ENCODE data around the gene HNRNPA2B1. TPM values are rescaled to one million over a fixed set of nuclear protein-coding genes. Genes with fewer than 3 reads are reported as not detected.
"Not testable (repeated sequence)": the region's sequence is repeated elsewhere in the genome, so short reads cannot be mapped to it uniquely, and the experiment has no call there.

Gene HNRNPA2B1
- total RNA-seq, 1 experiment from 2014 or later: 1,137 TPM

GRCh38 chr7:26185131-26185843 lies 15.3 kb downstream of the HNRNPA2B1 start:
- H3K23me2 ChIP-seq (ENCODE audit: insufficient read length, low read depth, low read length, poor library complexity, severe bottlenecking): no peaks in the 10 kb centered on the region
- no peak overlapping the region for H4K8ac ChIP-seq (replicated peaks; ENCODE audit: insufficient read length, low read depth, low read length)
- no peak for TF ChIP-seq CTCF (conservative IDR thresholded peaks at IDR 0.05)
- no peak overlapping the region for H2BK20ac ChIP-seq (ENCODE audit: low read depth, low read length, poor library complexity, severe bottlenecking)
- no peak for DNase-seq
- no peak overlapping the region for H3K23ac ChIP-seq (ENCODE audit: insufficient read length, low read depth, low read length)
- no peak overlapping the region for H3K4me2 ChIP-seq (ENCODE audit: insufficient read depth, insufficient read length, low read length)
- H3T11ph ChIP-seq (ENCODE audit: low read length): no peak overlapping the region
- Mint-ChIP-seq H3K4me3 (no peak overlapping the region), H3K36me3 (ENCODE audit: insufficient read depth in 1 of 3, low read depth in 3 of 3) (peaks cover 22 to 56% (median 25%) of the 10 kb centered on the region in 3 experiments; a peak in 6 of 7 replicates), H3K4me1 (peaks cover 17 to 19% of the 10 kb centered on the region in 2 experiments; a peak in 3 of 4 replicates), H3K9me3 (no peaks in the 10 kb centered on the region), H3K27me3 (ENCODE audit: low read depth) (no peaks in the 10 kb centered on the region; the same call in 1 of the 2 replicates), H3K27ac (peak overlapping the region in 2 of 3 experiments; percentile 17 to 93; a peak in 4 of 7 replicates)
- no peak overlapping the region for H2BK5ac ChIP-seq (ENCODE audit: insufficient read length, low read length)
- no peaks in the 10 kb centered on the region for H4K20me1 ChIP-seq (ENCODE audit: control insufficient read depth, insufficient read depth, insufficient read length)
- H2AFZ ChIP-seq (ENCODE audit: low read length): no peak overlapping the region
- H2BK12ac ChIP-seq (ENCODE audit: insufficient read length, low read depth, low read length): no peak overlapping the region
- no peak overlapping the region for H2BK120ac ChIP-seq (ENCODE audit: low read depth, low read length, poor library complexity, severe bottlenecking)
- no peaks in the 10 kb centered on the region for H3K4me1 ChIP-seq (ENCODE audit: insufficient read depth, low read length)
- no CpG with 5 or more reads among the region's 10 CpGs for whole genome bisulfite sequencing (ENCODE audit: extremely low coverage, insufficient read length, low lambda C conversion rate)
- no peak overlapping the region for H3K4ac ChIP-seq (ENCODE audit: low read depth, low read length)
- no peak overlapping the region for H3K18ac ChIP-seq (ENCODE audit: insufficient read length, low read depth, low read length)
- H3K56ac ChIP-seq (ENCODE audit: insufficient read length, low read depth, low read length): no peak overlapping the region
- no peak overlapping the region for H3K27ac ChIP-seq (ENCODE audit: insufficient read length, low read depth, low read length)
- H3K79me1 ChIP-seq (ENCODE audit: insufficient read depth, low read depth, low read length, poor library complexity, severe bottlenecking): no peaks in the 10 kb centered on the region
- no peaks in the 10 kb centered on the region for H3K9me3 ChIP-seq (ENCODE audit: control insufficient read depth, low read depth, low read length)
- no peaks in the 10 kb centered on the region for H3K27me3 ChIP-seq (ENCODE audit: insufficient read depth, low read length)
- no peak overlapping the region for H4K5ac ChIP-seq (ENCODE audit: insufficient read length, low read depth, low read length)
- no peak overlapping the region for H2AK5ac ChIP-seq (ENCODE audit: insufficient read length, low read length)
- no peak overlapping the region for H3K14ac ChIP-seq (ENCODE audit: insufficient read depth, low read length)
- H3K9ac ChIP-seq (ENCODE audit: extremely low read depth, insufficient read length, low read length): no peak overlapping the region
- H3K79me2 ChIP-seq (ENCODE audit: insufficient read depth, low read length): no peaks in the 10 kb centered on the region
- H4K91ac ChIP-seq (ENCODE audit: insufficient read length, low read depth, low read length): no peak overlapping the region
- no peak overlapping the region for H2BK15ac ChIP-seq (ENCODE audit: low read depth, low read length)

GRCh38 chr7:26184281-26185101 lies 16.1 kb downstream of the HNRNPA2B1 start:
- not testable (repeated sequence) for H3K27me3 Mint-ChIP-seq (ENCODE audit: low read depth); H3K9ac ChIP-seq (ENCODE audit: extremely low read depth, insufficient read length, low read length); H3K4ac ChIP-seq (ENCODE audit: low read depth, low read length); H2BK120ac ChIP-seq (ENCODE audit: low read depth, low read length, poor library complexity, severe bottlenecking); H4K5ac ChIP-seq (ENCODE audit: insufficient read length, low read depth, low read length); H2BK15ac ChIP-seq (ENCODE audit: low read depth, low read length); H3K9me3 Mint-ChIP-seq; H2BK5ac ChIP-seq (ENCODE audit: insufficient read length, low read length); H3K23ac ChIP-seq (ENCODE audit: insufficient read length, low read depth, low read length); H4K20me1 ChIP-seq (ENCODE audit: control insufficient read depth, insufficient read depth, insufficient read length); H3K79me2 ChIP-seq (ENCODE audit: insufficient read depth, low read length); H4K91ac ChIP-seq (ENCODE audit: insufficient read length, low read depth, low read length); DNase-seq; H3K27ac ChIP-seq (ENCODE audit: insufficient read length, low read depth, low read length); H3K4me1 ChIP-seq (ENCODE audit: insufficient read depth, low read length); H3K56ac ChIP-seq (ENCODE audit: insufficient read length, low read depth, low read length); H3K4me3 Mint-ChIP-seq; H2AK5ac ChIP-seq (ENCODE audit: insufficient read length, low read length); H3K27me3 ChIP-seq (ENCODE audit: insufficient read depth, low read length); H3K79me1 ChIP-seq (ENCODE audit: insufficient read depth, low read depth, low read length, poor library complexity, severe bottlenecking); H3K23me2 ChIP-seq (ENCODE audit: insufficient read length, low read depth, low read length, poor library complexity, severe bottlenecking); H3K4me2 ChIP-seq (ENCODE audit: insufficient read depth, insufficient read length, low read length); H2BK20ac ChIP-seq (ENCODE audit: low read depth, low read length, poor library complexity, severe bottlenecking); H2AFZ ChIP-seq (ENCODE audit: low read length); H3K9me3 ChIP-seq (ENCODE audit: control insufficient read depth, low read depth, low read length); H3K14ac ChIP-seq (ENCODE audit: insufficient read depth, low read length); H3T11ph ChIP-seq (ENCODE audit: low read length); H4K8ac ChIP-seq (replicated peaks; ENCODE audit: insufficient read length, low read depth, low read length); H3K18ac ChIP-seq (ENCODE audit: insufficient read length, low read depth, low read length); H2BK12ac ChIP-seq (ENCODE audit: insufficient read length, low read depth, low read length)
- H3K27ac Mint-ChIP-seq: peak overlapping the region in 2 of 3 experiments; percentile 57 to 93; a peak in 3 of 7 replicates
- no CpG with 5 or more reads among the region's 4 CpGs for WGBS (ENCODE audit: extremely low coverage, insufficient read length, low lambda C conversion rate)
- peaks cover 17 to 25% of the 10 kb centered on the region in 2 experiments; a peak in 3 of 4 replicates for H3K4me1 Mint-ChIP-seq
- peaks cover 14 to 52% (median 29%) of the 10 kb centered on the region in 3 experiments; a peak in 6 of 7 replicates for H3K36me3 Mint-ChIP-seq (ENCODE audit: insufficient read depth in 1 of 3, low read depth in 3 of 3)
